Putamen (tissue), 1 donor: ENCODE measurements around the gene STRC.
"Not testable (repeated sequence)": the region's sequence is repeated elsewhere in the genome, so short reads cannot be mapped to it uniquely, and the experiment has no call there.

Experiments used
- DNase-seq: peaks from one replicate; pipeline ENCODE4 v3.0.0-alpha.2; 2016; ENCODE audit warnings: low spot score

STRC gene

DNA sequence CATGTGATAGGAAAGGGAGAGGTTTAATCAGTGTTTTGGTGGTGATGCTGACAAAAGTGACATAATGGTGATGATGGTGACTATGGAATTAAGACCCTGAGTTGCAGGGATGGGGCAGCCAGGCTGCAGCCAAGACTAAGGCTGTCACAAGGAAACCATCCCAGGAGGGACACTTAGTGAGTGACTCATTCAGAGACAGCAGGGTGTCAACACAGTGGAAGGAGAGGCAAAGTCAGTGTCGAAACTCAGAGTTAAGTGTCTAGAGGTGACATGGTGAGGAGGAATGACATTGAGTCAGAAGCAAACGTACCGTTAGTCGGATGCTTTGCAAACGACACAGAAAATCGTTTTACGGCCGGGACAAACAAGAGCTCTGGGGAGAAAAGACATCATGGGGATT, 54.8 kb downstream of the STRC start:
- DNase-seq, result not testable (repeated sequence)

DNA sequence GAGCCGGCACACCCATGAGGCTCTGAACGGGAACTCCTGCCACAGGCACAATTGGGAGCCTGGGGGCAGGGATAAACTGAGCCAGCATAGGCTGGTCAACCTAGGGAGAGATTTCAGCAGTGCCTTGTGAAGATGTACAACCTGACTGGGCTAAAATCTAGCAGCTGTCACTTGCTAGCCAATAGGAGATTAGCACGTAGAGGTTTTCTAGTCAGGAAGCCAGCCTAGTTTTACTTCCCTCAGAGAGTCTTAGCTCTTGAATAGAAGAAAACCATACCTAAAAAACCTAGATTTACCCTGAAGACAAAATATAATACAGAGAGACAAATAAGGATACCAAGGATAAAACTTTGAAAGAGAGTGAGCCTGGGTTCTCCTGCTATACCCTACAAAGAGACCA, 55.8 kb downstream of the STRC start:
- DNase-seq, result not testable (repeated sequence)

GRCh38 chr15:43552986-43553385, 65.6 kb downstream of the STRC start:
- DNase-seq, result no peak

DNA sequence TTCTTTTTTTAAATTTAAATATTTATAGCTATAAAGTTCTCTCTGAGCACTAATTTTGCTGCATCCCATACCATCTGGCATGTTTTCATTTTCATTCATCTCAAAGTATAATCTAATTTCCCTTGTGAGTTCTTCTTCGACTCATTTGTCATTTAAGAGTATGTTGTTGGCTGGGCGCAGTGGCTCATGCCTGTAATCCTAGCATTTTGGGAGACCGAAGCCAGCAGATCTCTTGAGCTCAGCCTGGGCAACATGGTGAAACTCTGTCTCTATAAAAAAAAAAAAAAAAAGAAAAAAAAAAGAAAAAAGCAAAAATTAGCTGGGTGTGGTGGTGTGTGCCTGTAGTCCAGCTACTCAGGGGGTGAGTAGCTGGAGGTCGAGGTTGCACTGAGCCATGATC, 66.3 kb downstream of the STRC start:
- DNase-seq, result no peak

DNA sequence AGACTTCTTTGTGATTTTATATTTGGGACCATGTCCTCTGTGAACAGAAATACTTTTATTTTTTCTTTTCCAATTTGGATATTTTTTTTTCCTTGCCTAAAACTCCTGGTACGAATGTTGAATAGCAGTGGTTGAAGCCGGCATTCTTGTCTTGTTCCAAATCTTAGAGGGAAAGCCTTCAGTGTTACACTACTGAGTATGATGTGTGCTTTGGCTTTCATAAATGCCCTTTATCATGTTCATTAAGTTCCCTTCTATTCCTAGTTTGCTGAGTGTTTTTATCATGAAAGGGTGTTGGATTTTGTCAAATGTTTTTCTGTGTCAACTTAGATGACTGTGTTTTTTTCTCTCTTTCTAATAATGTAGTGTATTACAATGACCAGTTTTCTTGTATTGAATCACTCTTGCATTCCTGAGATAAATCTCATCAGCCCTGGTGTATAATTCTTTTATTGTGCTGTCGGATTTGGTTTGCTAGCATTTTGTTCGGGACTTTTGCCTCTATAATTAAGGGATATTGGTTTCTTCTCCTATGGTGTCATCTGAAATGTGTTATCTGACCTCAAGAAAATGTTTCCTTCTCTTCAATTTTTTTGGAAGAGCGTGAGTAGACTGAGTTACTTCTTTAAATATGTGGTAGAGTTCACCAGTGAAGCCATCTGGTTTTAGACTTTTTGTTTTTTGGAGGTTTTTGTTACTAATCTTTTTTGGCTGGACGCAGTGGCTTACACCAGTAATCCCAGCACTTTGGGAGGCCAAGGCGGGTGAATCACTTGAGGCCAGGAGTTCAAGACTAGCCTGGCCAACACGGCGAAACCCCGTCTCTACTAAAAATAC, 67.9 kb downstream of the STRC start:
- DNase-seq, result no peak
